ENCODE results near the gene PRKG2. TPM values are rescaled to one million over a fixed set of nuclear protein-coding genes. Genes with fewer than 3 reads are reported as not detected.

The PRKG2 gene, protein sequence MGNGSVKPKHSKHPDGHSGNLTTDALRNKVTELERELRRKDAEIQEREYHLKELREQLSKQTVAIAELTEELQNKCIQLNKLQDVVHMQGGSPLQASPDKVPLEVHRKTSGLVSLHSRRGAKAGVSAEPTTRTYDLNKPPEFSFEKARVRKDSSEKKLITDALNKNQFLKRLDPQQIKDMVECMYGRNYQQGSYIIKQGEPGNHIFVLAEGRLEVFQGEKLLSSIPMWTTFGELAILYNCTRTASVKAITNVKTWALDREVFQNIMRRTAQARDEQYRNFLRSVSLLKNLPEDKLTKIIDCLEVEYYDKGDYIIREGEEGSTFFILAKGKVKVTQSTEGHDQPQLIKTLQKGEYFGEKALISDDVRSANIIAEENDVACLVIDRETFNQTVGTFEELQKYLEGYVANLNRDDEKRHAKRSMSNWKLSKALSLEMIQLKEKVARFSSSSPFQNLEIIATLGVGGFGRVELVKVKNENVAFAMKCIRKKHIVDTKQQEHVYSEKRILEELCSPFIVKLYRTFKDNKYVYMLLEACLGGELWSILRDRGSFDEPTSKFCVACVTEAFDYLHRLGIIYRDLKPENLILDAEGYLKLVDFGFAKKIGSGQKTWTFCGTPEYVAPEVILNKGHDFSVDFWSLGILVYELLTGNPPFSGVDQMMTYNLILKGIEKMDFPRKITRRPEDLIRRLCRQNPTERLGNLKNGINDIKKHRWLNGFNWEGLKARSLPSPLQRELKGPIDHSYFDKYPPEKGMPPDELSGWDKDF
- total RNA-seq = under 0.01 TPM in 1 of 2 replicates, not detected in the other

GRCh38 chr4:81214881-81215868 is at the start of gene PRKG2:
PRKG2 (minus strand) TSS chr4:81215222; CDS start chr4:81205047, 10,175 bp downstream.

Other genes starting within 250 kb of the PRKG2 start
- gene BMP3, start 184.5 kb downstream of the PRKG2 start, total RNA-seq = not detected in 2 replicates